ENCODE results near the gene RPL13. TPM values are rescaled to one million over a fixed set of nuclear protein-coding genes. Genes with fewer than 3 reads are reported as not detected.

Gene RPL13
- total RNA-seq, 1 experiment from 2014 or later, result 2,157 TPM

DNA sequence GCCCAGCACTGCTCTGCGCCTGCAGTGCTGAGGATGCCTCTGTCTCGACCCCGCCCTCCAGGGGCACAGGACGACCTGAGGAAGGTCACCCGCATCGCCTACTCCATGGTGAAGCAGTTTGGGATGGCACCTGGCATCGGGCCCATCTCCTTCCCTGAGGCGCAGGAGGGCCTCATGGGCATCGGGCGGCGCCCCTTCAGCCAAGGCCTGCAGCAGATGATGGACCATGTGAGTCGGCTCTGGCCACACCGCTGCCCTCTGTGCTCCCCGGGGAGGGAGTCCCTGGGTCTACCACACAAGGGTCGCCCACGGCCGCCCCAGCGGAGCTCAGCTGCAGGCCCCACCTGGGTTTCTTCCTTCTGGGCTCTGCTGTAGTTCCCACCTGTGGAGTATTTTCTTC lies 6.7 kb upstream of the RPL13 start:
- no CpG with 5 or more reads among the region's 18 CpGs for WGBS (ENCODE audit: extremely low coverage, insufficient read length, low lambda C conversion rate)
- DNase-seq, result no peak
- no peak overlapping the region for H3K56ac ChIP-seq (ENCODE audit: insufficient read length, low read depth, low read length)
- H3K27me3 ChIP-seq (ENCODE audit: insufficient read depth, low read length), result no peaks in the 10 kb centered on the region
- no peaks in the 10 kb centered on the region for H3K79me1 ChIP-seq (ENCODE audit: insufficient read depth, low read depth, low read length, poor library complexity, severe bottlenecking)
- H3K9ac ChIP-seq (ENCODE audit: extremely low read depth, insufficient read length, low read length), result no peak overlapping the region
- H2AFZ ChIP-seq (ENCODE audit: low read length), result no peak overlapping the region
- H3K27ac ChIP-seq (ENCODE audit: insufficient read length, low read depth, low read length), result no peak overlapping the region
- no peak overlapping the region for H2BK20ac ChIP-seq (ENCODE audit: low read depth, low read length, poor library complexity, severe bottlenecking)
- no peak overlapping the region for H3K23ac ChIP-seq (ENCODE audit: insufficient read length, low read depth, low read length)
- H2BK120ac ChIP-seq (ENCODE audit: low read depth, low read length, poor library complexity, severe bottlenecking), result no peak overlapping the region
- H4K20me1 ChIP-seq (ENCODE audit: control insufficient read depth, insufficient read depth, insufficient read length), result no peaks in the 10 kb centered on the region
- no peak overlapping the region for H3K14ac ChIP-seq (ENCODE audit: insufficient read depth, low read length)
- no peak overlapping the region for H3T11ph ChIP-seq (ENCODE audit: low read length)
- H2BK15ac ChIP-seq (ENCODE audit: low read depth, low read length), result no peak overlapping the region
- H3K4me1 Mint-ChIP-seq, result no peaks in the 10 kb centered on the region
- H3K9me3 ChIP-seq (ENCODE audit: control insufficient read depth, low read depth, low read length), result no peaks in the 10 kb centered on the region
- no peak overlapping the region for H2AK5ac ChIP-seq (ENCODE audit: insufficient read length, low read length)
- no peaks in the 10 kb centered on the region for H3K23me2 ChIP-seq (ENCODE audit: insufficient read length, low read depth, low read length, poor library complexity, severe bottlenecking)
- H3K27ac Mint-ChIP-seq, result no peak overlapping the region
- H3K4me1 ChIP-seq (ENCODE audit: insufficient read depth, low read length), result no peaks in the 10 kb centered on the region
- H4K8ac ChIP-seq (replicated peaks; ENCODE audit: insufficient read length, low read depth, low read length), result no peak overlapping the region
- no peak overlapping the region for H3K4me2 ChIP-seq (ENCODE audit: insufficient read depth, insufficient read length, low read length)
- H2BK12ac ChIP-seq (ENCODE audit: insufficient read length, low read depth, low read length), result no peak overlapping the region
- no peak overlapping the region for H3K4ac ChIP-seq (ENCODE audit: low read depth, low read length)
- H3K18ac ChIP-seq (ENCODE audit: insufficient read length, low read depth, low read length), result no peak overlapping the region
- no peak overlapping the region for H4K5ac ChIP-seq (ENCODE audit: insufficient read length, low read depth, low read length)
- H4K91ac ChIP-seq (ENCODE audit: insufficient read length, low read depth, low read length), result no peak overlapping the region
- no peak overlapping the region for H2BK5ac ChIP-seq (ENCODE audit: insufficient read length, low read length)
- no peak for TF ChIP-seq CTCF (conservative IDR thresholded peaks at IDR 0.05)
- H3K36me3 Mint-ChIP-seq (ENCODE audit: insufficient read depth in 1 of 3, low read depth in 3 of 3), result peaks cover 15 to 79% (median 77%) of the 10 kb centered on the region in 3 experiments
- H3K9me3 Mint-ChIP-seq, result no peaks in the 10 kb centered on the region; a peak in 1 of 5 replicates
- no peaks in the 10 kb centered on the region for H3K27me3 Mint-ChIP-seq (ENCODE audit: low read depth)
- no peak overlapping the region for H3K4me3 Mint-ChIP-seq
- H3K79me2 ChIP-seq (ENCODE audit: insufficient read depth, low read length), result no peaks in the 10 kb centered on the region
